Right renal pelvis (tissue), 4 donors: ENCODE results near the gene TRUB2. TPM values are rescaled to one million over a fixed set of nuclear protein-coding genes. Genes with fewer than 3 reads are reported as not detected.

ENCODE experiments used
- DNase-seq, 4 donors: peaks; one replicate each; pipeline ENCODE4 v3.0.0-alpha.2; 2013; ENCODE audit warnings: low read depth in 4 of 4, low spot score in 3 of 4, missing footprints in 1 of 4
- polyA plus RNA-seq, 4 donors: library from polyadenylated mRNA; unstranded; fragments of 120-200 nt; gene quantifications; one replicate each; pipeline ENCODE4 v1.2.1, GENCODE V29; 2013; ENCODE audit not compliant: insufficient read length in 4 of 4

The TRUB2 gene
- polyA plus RNA-seq: 10 to 100 TPM; 38.9 to 42.9 (median 41.5) TPM

GRCh38 chr9:128322404-128323211 lies at the start of gene TRUB2, which contains the start of gene COQ4:
TRUB2 (minus strand) TSS chr9:128322447; CDS start chr9:128322408, 39 bp downstream.
COQ4 (plus strand) TSS chr9:128322839; CDS start chr9:128322859, 20 bp downstream.
- DNase-seq: peak; percentile 91 to 95 (median 92)

GRCh38 chr9:128371630-128372117 lies 49.4 kb upstream of the TRUB2 start:
- no peak for DNase-seq

GRCh38 chr9:128370752-128371629 lies 48.7 kb upstream of the TRUB2 start, which contains the start of gene URM1:
URM1 (plus strand) TSS chr9:128371374; CDS start chr9:128371381, 7 bp downstream.
- peak; percentile 92 to 94 (median 93) for DNase-seq

GRCh38 chr9:128370367-128370751 lies 48.1 kb upstream of the TRUB2 start:
- DNase-seq: no peak

GRCh38 chr9:128369024-128369706 lies 46.9 kb upstream of the TRUB2 start:
- no peak for DNase-seq

- DNase-seq: no peak
Observed at GRCh38 chr9:128365525-128365924, 43.3 kb upstream of the TRUB2 start.

- no peak for DNase-seq
Observed at GRCh38 chr9:128362774-128363173, 40.5 kb upstream of the TRUB2 start.

GRCh38 chr9:128361986-128362646 lies 39.9 kb upstream of the TRUB2 start:
- DNase-seq: peak in 3 of 4 donors; percentile 67 to 73 (median 72)

GRCh38 chr9:128361296-128361985 lies 39.2 kb upstream of the TRUB2 start:
- DNase-seq: no peak

- no peak for DNase-seq
Observed at GRCh38 chr9:128360826-128361225, 38.6 kb upstream of the TRUB2 start.

GRCh38 chr9:128358861-128359260 lies 36.6 kb upstream of the TRUB2 start:
- no peak for DNase-seq

GRCh38 chr9:128358090-128358489 lies 35.8 kb upstream of the TRUB2 start:
- DNase-seq: no peak

GRCh38 chr9:128355451-128355850 lies 33.2 kb upstream of the TRUB2 start:
- DNase-seq: no peak

GRCh38 chr9:128349772-128350171 lies 27.5 kb upstream of the TRUB2 start:
- no peak for DNase-seq

- no peak for DNase-seq
Observed at GRCh38 chr9:128349125-128349524, 26.9 kb upstream of the TRUB2 start.

GRCh38 chr9:128344931-128345605 lies 22.8 kb upstream of the TRUB2 start:
- DNase-seq: no peak

GRCh38 chr9:128343855-128344254 lies 21.6 kb upstream of the TRUB2 start:
- DNase-seq: no peak

- DNase-seq: no peak
Observed at GRCh38 chr9:128342971-128343680, 20.9 kb upstream of the TRUB2 start.
